ENCODE results near the gene PLXNC1. TPM values are rescaled to one million over a fixed set of nuclear protein-coding genes. Genes with fewer than 3 reads are reported as not detected.

The PLXNC1 gene
- total and polyA plus RNA-seq, 8 donors, result 0.40 to 16.5 (median 2.6) TPM

GRCh38 chr12:94340573-94340972, 192.2 kb downstream of the PLXNC1 start:
- intact Hi-C loops (cut with DNase I; ENCODE audit: low total_unique reads), result no loop called here
- 76 to 92% (median 85%) methylated on average over 6 of the region's 6 CpGs for WGBS, 5 donors
- no peaks in the 10 kb centered on the region for H3K27me3 ChIP-seq
- H3K4me3 ChIP-seq, result no peak overlapping the region
- TF ChIP-seq EP300 (IDR thresholded peaks at IDR 0.05), result no peak
- TF ChIP-seq POLR2AphosphoS5 (IDR thresholded peaks at IDR 0.05), result no peak
- TF ChIP-seq, protein P1, sequence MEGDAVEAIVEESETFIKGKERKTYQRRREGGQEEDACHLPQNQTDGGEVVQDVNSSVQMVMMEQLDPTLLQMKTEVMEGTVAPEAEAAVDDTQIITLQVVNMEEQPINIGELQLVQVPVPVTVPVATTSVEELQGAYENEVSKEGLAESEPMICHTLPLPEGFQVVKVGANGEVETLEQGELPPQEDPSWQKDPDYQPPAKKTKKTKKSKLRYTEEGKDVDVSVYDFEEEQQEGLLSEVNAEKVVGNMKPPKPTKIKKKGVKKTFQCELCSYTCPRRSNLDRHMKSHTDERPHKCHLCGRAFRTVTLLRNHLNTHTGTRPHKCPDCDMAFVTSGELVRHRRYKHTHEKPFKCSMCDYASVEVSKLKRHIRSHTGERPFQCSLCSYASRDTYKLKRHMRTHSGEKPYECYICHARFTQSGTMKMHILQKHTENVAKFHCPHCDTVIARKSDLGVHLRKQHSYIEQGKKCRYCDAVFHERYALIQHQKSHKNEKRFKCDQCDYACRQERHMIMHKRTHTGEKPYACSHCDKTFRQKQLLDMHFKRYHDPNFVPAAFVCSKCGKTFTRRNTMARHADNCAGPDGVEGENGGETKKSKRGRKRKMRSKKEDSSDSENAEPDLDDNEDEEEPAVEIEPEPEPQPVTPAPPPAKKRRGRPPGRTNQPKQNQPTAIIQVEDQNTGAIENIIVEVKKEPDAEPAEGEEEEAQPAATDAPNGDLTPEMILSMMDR (IDR thresholded peaks at IDR 0.05), result no peak
- TF ChIP-seq POLR2A (IDR thresholded peaks at IDR 0.05), result no peak
- no peak for DNase-seq
- peaks cover 0 to 11% (median 4%) of the 10 kb centered on the region in 4 donors for H3K36me3 ChIP-seq
- no peaks in the 10 kb centered on the region for H3K4me1 ChIP-seq
- H3K9me3 ChIP-seq, result no peaks in the 10 kb centered on the region
- no peak overlapping the region for H3K27ac ChIP-seq

- no peak overlapping the region for H3K4me3 ChIP-seq
- intact Hi-C loops (cut with DNase I; ENCODE audit: low total_unique reads), result no loop called here
- no peak overlapping the region for H3K27ac ChIP-seq
- H3K36me3 ChIP-seq, result peaks cover 0 to 68% (median 25%) of the 10 kb centered on the region in 4 donors
- WGBS, 5 donors, result 94 to 100% (median 98%) methylated on average over 1 of the region's 1 CpG
- H3K9me3 ChIP-seq, result peaks cover 14 to 68% (median 41%) of the 10 kb centered on the region in 4 donors
- H3K27me3 ChIP-seq, result no peaks in the 10 kb centered on the region
- TF ChIP-seq, protein P1 (IDR thresholded peaks at IDR 0.05), result no peak
- TF ChIP-seq POLR2AphosphoS5 (IDR thresholded peaks at IDR 0.05) (no peak), EP300 (IDR thresholded peaks at IDR 0.05) (no peak), POLR2A (IDR thresholded peaks at IDR 0.05) (no peak)
- DNase-seq, result no peak
- no peaks in the 10 kb centered on the region for H3K4me1 ChIP-seq
These were observed 204.8 kb downstream of the PLXNC1 start for GRCh38 chr12:94353130-94353529.
